CD4-positive, alpha-beta T cell treated with Interleukin-6 at 100 ng/mL for 8 hours (primary cell): ENCODE results near the gene SIGLEC8.
"Not testable (repeated sequence)": the region's sequence is repeated elsewhere in the genome, so short reads cannot be mapped to it uniquely, and the experiment has no call there.

Experiments used
- DNase-seq: peaks from one replicate; pipeline ENCODE4 v3.0.0-alpha.2; 2020; ENCODE audit warnings: mixed read lengths, low spot score

The SIGLEC8 gene

DNA sequence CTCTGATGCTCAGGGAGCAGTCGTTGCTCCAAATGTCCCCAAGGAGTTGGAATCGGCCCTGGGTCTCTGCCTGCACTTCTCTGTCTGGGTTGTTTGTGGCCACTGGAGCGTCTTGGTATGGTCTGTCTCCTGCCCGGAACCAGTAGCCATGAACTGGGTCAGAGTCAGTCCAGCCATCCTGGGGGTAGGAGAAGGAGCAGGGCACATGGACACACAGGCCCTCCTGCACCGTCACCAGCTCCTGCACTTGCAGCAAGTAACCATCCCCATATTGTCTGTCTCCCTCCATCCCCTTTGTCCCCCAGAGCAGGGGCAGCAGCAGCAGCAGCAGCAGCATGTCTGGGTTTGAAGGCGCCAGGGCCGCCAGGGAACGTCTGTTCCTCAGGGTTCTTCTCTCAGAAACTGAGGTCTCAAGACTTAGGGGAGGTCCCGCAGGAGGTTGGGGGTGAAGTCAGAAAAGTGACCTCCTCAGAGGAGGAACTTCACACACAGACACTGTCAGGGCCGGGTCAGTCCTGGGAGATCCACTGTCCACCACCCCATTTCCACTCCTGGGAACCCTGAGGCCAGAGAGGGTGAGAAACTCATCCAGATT, at the start of gene SIGLEC8:
Gene SIGLEC8 (minus strand): TSS at position 404 of the 595 bp plus-strand sequence. CDS start 67 bp downstream, at position 337.
- no peak for DNase-seq

DNA sequence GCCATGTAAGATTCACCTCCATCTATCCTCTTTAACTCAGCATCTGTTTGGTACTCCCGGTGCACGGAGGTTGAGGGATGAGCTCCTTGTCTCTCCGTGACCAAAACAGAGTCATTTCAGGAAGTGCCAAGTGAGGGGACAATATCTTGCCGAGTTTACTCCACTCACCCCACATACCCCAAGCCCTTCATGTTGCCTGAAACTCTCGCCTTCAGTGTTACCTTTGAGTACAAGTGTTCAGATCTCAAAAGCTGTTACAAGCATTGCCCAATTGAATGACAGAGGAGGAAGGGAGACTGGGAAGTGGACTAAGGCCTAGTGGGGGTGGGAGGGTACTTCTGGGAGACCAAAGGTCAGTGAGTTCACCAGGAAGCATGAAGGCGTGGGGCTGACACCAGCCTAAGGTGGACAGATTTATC, 49.4 kb upstream of the SIGLEC8 start:
- no peak for DNase-seq

DNA sequence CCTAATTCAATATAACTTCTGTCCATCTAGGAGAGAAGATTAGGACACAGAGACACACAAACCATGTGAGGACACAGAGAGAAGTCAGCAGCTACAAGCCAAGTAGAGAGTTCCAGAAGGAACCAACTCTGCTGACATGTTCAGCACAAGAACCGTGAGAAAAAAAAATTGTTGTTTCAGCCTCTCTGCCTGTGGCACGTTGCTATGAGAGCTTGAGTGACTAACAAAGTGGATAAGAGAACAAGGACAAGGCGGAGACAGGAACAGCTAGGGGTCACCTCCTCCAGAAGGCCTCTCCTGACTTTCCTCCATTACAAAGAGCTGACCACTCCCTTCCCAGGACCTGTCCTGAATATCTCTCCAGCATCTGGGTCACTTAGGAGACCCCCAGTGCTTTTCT, 48.9 kb upstream of the SIGLEC8 start:
- no peak for DNase-seq

DNA sequence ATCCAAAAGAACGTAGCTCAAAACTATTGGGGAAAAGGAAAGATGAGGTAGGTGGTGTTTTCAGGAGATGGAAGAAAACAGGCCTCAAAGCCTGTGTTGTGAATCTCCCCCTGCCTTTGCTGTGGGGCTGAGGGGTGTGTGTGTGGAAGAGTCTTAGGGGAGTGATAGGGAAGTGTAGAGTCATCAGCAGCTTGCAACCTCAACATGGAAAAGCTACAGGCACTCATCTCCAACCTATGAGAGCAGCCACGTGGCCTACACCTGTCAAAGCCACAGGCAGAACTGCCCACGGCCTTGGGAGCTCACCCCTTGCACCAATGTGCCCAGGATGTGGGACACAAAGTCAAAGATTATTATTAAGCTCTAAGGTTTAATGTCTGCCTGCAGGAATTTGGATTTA, 47.6 kb upstream of the SIGLEC8 start:
- DNase-seq, result no peak

DNA sequence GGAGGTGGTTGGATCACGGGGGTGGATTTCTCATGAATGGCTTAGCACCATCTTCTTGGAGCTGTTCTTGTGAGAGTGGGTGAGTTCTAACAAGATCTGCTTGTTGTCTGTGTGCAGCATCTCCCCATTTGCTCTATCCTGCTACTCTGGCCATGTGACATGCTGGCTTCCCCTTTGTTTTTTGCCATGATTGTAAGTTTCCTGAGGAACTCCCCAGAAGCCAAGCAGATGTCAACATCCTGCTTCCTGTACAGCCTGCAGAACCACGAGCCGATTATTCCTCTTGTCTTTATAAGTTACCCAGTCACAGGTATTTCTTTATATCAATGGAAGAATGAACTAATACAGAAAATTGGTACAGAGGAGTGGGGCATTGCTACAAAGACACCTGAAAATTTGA, 45.6 kb upstream of the SIGLEC8 start:
- DNase-seq, result no peak

DNA sequence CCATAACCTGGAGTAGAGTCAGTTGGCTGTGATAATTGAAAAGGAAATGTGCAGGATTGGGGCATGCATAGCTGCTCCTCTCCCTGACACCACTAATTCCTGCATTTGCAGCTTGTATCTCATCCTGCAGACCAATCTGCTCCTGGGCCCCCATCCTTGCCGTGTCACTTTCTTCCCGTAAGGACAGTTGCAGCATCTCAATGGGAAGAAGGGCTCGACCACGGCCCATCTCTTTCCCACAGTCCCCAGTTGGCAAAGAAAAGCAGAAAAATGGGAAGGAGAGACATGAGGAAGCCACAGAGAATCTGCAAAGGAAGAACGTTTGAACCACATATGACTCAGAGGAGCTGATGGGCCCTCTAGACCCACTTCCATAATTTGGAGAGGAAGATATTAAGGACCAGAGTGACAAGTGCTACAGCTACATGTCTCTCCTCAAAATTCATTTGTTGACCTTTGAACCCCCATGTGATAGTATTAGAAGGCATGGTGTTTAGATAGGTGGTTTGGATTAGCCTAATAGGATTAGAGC, 45.1 kb upstream of the SIGLEC8 start:
- DNase-seq, result no peak

DNA sequence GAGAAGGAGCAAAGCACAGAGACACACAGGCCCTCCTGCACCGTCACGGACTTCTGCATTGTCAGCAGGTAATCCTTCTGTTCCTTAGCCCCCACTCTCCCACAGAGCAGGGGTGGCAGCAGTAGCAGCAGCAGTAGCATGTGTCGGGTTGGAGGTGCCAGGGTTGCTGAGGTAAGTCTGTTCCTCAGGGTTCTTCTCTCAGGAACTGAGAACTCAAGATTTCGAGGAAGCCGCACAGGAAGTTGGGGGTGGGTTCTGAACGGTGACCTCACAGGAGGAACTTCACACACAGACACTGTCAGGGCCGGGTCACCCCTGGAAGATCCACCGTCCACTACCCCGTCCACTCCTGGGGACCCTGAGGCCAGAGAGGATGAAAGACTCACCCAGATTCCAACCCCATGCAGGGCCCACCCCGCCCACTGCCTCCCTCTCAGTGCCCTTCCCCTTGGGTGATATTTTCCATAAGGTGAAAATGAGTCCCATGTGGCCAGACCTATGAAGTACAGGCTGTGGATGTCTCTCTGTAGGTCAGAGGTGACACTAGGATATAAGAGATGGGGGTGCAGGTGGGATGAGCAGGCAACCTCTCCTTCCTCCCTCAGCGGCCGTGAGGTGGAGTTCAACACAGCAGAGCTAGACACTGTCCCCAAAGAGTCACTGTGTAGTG, 43.5 kb upstream of the SIGLEC8 start, which contains the start of gene SIGLEC12:
Gene SIGLEC12 (minus strand): TSS at position 207 of the 670 bp plus-strand sequence. CDS start 67 bp downstream, at position 140.
- no peak for DNase-seq

DNA sequence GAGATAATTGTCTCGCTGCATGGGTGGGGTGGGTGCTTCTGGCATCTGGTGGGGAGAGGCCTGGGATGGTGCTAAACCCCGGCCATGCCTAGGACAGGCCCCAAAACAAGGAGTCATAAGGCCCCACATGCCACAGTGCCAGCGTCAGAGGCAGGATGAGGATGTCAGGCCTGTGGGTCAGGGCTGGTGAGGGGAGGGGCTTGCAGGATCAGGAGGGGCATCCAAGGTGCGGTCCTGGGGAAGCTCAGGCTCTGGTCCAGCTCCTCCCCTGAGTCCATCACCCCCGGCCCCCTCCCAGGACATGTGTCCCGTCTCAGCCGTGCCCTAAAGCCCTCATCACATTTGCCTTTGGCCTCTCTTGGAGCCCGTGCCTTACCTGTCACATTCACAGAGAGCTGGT, 42.7 kb upstream of the SIGLEC8 start:
- DNase-seq, result not testable (repeated sequence)

DNA sequence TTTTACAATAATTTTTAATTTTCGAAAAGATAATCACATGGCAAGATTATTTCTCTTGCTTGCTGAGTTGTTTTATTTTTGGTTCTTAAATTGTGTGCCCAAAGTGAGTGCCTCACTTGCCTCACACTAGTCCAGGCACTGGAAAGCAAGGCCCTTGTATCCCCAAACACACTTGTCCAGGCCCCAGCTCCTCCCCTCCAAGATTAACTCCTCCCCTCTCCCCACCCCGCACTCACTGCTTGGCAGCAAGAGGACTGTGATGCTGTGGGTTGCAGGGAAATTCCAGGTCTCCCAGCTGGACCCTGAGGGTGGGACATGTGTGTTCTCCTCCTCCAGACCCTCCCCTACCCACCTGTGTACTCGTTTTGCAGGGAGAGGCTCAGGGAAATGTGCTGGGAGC, 39.4 kb upstream of the SIGLEC8 start:
- no peak for DNase-seq

DNA sequence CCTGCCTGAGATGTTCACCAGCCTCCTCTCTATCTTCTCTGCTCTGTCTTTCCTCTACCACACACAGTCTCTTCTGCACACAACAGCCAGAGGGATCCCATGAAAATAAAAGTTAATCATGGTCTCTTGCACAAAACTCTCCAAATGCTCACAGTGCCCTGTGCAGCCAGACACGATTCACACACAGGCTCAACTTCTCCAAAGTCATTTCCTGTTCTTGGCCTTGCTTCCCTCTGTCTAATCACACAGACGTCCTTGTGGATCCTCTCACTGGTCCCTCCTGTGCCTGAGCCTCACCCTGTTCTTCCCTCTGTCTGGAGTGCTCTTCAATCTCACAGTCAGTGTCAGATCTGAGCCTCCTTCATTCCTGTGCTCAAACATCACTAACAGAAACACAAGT, 35.5 kb upstream of the SIGLEC8 start:
- no peak for DNase-seq

DNA sequence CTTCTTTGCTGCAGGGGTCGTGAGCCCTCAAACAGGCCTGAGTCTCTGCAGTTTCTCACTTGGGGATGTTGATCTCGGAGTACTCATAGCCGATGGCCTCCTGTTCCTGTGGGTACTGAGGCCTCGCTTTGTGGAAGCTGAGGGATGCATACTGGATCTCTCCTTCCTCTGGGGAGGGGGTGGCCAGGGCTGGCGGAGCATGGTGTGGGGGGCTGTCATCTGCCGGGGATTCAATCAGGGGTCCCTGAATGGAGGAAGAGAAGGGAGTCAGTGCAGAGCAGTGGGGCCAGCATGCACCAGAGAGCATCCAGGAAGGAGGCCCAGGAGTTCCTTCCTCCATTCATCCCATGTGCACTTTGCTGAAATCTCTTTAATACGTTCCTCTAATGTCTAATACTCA, 33.3 kb upstream of the SIGLEC8 start:
- DNase-seq, result no peak

DNA sequence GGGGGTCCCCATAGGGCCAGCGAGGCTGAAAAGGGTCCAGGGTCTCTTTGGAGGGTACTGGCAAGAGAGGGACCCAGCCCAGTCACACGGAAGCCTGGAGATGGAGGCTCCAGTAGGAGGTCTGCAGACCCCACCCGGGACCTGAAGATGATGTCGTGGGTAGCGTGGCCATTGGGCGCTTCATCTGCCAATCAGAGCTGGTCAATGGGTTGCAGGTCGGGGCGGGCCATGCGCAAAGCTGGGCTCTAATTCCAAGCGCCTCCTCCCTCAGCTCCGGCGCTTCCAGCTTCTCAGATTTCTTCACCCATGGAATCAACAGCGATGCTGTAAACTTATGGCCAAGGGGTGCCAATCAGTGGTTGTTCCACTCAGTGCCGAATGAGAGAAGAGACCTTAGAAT, 32.4 kb upstream of the SIGLEC8 start:
- no peak for DNase-seq

DNA sequence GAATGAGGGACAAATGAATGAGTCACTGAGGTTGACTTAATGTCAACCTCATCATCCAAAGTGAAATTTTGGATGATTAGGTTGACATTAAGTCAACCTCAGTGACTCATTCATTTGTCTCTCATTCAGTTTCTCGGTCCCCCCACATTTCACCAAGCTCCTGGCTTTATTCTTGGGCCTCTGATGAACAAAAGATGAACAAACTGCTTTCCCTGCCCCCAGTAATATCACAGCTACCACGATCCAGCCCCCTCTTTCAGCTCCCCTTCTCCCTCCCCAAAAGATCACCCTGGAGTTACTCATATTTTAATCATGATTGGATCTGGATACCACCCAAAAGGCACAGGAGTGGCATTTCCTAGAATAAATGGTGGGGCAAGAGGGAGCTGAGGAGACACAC, 30.9 kb upstream of the SIGLEC8 start:
- no peak for DNase-seq

DNA sequence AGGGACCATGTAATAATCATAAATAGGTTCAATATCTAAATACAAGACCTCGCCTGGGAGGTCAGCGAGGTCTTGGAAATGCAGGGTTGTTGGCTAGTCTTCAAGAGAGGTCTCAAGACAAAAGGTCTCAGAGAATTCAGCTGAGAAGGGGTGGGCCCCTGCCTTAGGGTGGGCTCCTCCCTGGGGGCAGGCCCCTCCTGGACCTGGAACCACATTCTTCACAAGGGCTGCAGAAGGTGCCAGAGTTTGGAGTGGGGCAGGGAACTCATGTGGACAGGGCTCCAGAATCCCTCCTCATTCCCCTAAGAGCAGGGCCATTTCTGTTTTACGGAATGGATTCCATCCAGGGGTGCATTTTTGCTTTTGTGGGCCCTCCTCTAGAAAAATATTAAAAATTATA, 30.2 kb upstream of the SIGLEC8 start:
- no peak for DNase-seq

DNA sequence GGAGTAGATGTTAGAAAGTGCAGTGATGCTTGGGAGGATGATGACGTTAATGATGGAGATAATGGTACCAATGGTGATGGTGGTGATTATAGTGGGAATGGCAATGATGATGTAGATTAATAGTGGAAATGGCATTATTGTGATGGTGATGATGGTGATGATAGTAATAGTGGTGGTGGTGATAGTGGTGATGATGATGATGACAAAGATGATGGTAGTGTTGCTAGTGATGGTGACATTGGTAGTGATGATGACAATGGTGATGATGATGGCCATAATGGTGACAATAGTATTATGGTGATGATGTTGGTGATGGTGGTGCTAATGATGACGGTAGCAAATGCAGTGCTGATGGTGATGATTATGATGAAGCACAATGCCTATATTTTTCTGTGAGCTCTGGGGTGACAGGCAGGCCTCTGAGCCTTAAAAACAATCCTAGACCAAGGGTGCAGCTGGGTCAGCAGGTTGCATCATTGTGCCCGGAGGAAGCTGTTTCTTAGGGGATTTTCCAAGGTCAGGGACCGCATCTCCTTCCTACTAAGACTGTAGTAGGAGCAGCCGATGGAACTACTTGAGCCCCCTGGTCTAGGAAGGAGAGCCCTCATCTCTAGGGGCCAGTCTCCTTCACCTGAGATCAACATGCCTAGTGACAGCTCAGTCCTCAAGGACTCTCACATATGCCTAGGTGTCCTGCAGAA, 27.9 kb upstream of the SIGLEC8 start:
- DNase-seq, result no peak

DNA sequence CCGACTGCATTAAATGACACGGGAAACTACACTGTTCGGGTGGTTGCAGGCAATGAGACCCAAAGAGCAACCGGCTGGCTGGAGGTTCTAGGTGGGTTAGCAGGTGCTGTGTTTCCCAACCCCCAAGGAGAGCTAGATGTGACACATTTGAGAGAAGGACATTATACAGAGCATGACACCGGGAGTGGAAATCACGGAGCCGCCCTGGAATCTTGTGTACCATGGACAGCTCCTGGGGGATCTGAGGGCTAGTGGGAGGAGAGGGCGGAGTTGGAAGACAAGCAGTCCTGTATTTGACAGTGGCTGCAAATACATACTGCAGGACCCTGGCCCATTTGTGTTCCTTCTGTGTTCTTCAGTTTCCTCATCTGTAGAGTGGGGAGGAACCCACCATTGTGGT, 22.3 kb upstream of the SIGLEC8 start:
- no peak for DNase-seq

DNA sequence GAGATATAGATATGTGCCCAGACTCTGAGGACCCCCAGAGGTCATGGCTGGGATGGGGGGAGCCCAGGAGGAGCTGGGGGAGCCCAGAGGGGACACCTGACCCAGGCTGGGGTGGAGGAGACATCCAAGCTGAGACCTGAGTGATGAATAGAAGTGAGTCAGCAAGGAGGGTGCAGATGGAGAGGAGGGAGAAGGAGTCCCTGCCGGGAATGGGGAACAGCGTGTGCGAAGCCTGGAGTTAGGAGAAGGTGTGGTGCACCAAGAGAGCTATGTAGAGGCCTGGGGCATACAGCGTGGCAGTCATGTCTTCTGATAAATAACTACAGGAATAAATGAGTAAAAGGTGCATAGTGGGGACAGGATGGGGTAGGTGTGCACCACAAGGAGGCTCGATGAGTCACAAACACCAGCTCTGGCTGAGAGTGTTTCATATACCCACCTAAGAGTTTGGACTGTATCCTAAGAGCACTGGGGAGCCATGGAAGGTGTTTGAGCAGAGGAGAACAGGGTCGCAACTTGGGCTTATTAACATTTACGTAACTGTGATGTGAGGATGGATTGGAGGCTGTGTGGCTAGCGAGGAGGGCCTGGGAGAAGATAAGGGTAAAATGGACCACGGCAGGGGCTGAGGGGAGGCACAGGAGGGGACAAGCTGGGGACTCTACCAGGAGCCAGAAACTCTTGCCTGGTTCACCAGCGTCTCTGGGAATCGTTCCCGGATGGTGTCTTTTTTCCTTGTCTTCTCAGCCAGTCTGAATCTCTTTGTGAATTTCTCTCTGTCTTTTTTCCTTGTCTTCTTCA, 21.5 kb upstream of the SIGLEC8 start:
- DNase-seq, result no peak

DNA sequence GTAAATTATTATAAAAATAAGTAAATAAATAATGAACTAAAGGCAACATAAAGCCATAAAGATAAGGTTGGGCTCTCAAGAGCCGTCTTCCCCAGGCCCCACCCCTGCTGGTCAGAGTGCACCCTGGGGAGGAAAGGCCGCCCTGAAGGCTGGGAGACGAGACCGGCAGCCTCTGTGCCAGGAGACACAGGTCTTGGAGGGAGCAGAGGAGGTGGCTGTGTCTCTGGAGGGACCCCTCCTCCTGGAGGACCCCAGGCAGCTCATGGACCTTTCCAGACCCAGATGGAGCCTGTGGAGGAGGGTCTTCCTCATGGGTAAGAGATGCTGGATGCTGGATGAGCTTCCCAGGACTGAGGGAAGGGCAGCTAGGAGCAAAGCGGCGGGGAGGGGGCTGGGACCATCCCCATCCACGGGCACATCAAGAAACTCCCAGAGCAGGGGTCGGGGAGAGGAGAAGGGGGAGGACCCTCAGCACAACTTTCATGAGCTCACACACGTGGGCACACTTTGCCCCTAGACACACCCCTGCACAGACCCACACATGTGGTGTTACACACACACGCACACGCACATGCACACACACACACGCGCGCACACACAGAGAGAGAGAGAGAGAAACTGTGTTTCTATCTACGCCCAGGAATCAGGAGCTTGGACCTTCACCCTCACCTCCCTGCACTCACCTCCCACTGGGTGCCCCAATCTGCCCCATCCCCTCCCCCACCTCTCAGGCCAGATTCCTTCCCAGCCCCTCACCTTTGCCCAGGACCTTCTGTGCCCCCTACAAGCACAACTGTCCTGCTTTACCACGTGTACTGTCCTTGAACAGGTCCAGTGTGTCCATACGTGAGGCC, 20.4 kb upstream of the SIGLEC8 start, which contains the start of gene CEACAM18:
Gene CEACAM18 (plus strand): TSS at position 159 of the 854 bp plus-strand sequence.
- DNase-seq, result no peak

DNA sequence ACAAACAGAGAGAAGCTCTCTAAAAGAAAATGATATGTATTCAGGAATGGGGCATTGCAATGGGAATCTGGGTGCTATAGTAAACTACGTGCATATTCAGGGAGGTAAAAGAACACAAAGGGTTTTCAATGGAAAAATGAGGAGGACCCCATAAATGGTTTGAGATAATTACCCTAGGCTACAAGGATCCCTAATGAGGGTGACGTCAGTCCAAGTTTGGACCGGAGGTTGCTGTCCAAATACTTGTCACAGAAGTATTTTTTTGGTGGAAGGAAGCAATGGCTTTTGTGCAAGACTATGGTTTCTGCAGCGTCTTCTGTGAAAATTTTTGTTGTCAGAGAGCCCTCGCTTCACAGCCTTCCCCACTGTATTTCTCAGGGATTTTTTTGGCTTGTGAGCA, 19.1 kb upstream of the SIGLEC8 start:
- no peak for DNase-seq

DNA sequence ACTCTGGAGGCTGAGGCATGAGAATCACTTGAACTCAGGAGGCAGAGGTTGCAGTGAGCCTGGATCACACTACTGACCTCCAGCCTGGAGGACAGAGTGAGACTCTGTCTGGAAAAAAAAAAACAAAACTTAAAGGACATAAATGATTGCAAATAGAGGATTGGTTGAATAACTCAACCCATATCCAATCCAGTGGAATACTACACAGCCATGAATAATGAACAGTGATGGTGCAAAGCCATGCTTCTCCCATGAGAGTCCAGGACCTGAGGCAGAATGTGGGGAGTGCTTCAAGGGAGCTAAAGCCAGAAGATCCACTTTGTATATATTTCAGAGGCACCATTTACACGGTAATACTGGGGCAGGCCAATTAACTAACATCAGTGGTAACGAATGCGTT, 17.9 kb upstream of the SIGLEC8 start:
- DNase-seq, result no peak
